HepG2 (cell line): ENCODE data around the gene SYMPK. TPM values are rescaled to one million over a fixed set of nuclear protein-coding genes. Genes with fewer than 3 reads are reported as not detected.

Experiments used
- ARNT ChIP-seq: fragments of 450-650 bp; IDR thresholded peaks from 2 replicates; pipeline ENCODE4 v1.6.1; 2017
- CENPT ChIP-seq: sonication (generic); formaldehyde crosslinking; IDR thresholded peaks from 2 replicates; pipeline ENCODE4 v1.8.0; 2022; ENCODE audit warnings: low read depth, mild to moderate bottlenecking, moderate library complexity, missing genetic modification reagents
- CREM ChIP-seq, 2 experiments: sonication (generic) in 1 of 2; formaldehyde crosslinking in 1 of 2; IDR thresholded peaks; 2 replicates each; pipeline versions ENCODE4 v1.4.0 to v1.6.1; 2016 to 2020; ENCODE audit warnings: antibody characterized with exemption in 1 of 2, mild to moderate bottlenecking in 1 of 2, missing genetic modification reagents in 1 of 2
- DNMT3B ChIP-seq: conservative IDR thresholded peaks from 2 replicates; pipeline ENCODE4 v1.6.1; 2016; ENCODE audit warnings: missing biosample characterization, control low read depth
- FLYWCH1 ChIP-seq: sonication (generic); formaldehyde crosslinking; IDR thresholded peaks from 2 replicates; pipeline ENCODE4 v1.8.1; 2023; ENCODE audit warnings: mild to moderate bottlenecking, missing genetic modification reagents
- GFI1 ChIP-seq: sonication (generic); formaldehyde crosslinking; IDR thresholded peaks from 2 replicates; pipeline ENCODE4 v1.5.0; 2020; ENCODE audit warnings: missing genetic modification reagents, mild to moderate bottlenecking, borderline replicate concordance
- NBN ChIP-seq: fragments of 450-650 bp; conservative IDR thresholded peaks from 2 replicates; pipeline ENCODE4 v1.6.1; 2017
- NRL ChIP-seq: sonication (generic); formaldehyde crosslinking; IDR thresholded peaks from 2 replicates; pipeline ENCODE4 v1.5.0; 2020; ENCODE audit warnings: missing genetic modification reagents, mild to moderate bottlenecking, moderate library complexity, borderline replicate concordance
- POLR2A ChIP-seq, 2 experiments: IDR thresholded peaks; 2 replicates each; pipeline ENCODE4 v1.6.1; 2011; ENCODE audit warnings: low read depth in 2 of 2, low read length in 2 of 2, mild to moderate bottlenecking in 1 of 2, moderate library complexity in 1 of 2; ENCODE audit not compliant: insufficient read depth in 1 of 2
- PRPF4 ChIP-seq: fragments of 200-400 bp; formaldehyde crosslinking; IDR thresholded peaks from 2 replicates; pipeline ENCODE4 v1.6.1; 2016; ENCODE audit warnings: low read length, low read depth; ENCODE audit not compliant: poor library complexity, severe bottlenecking
- RCOR2 ChIP-seq: IDR thresholded peaks from 2 replicates; pipeline ENCODE4 v1.6.1; 2016; ENCODE audit warnings: missing biosample characterization, missing genetic modification reagents
- REL ChIP-seq: sonication (generic); formaldehyde crosslinking; conservative IDR thresholded peaks from 2 replicates; pipeline ENCODE4 v1.8.0; 2022; ENCODE audit warnings: mild to moderate bottlenecking, missing genetic modification reagents, moderate library complexity
- THYN1 ChIP-seq: sonication (generic); formaldehyde crosslinking; IDR thresholded peaks from 2 replicates; pipeline ENCODE4 v1.8.1; 2023; ENCODE audit warnings: low read depth, mild to moderate bottlenecking, moderate library complexity, missing genetic modification reagents, borderline replicate concordance
- ZBTB7B ChIP-seq: sonication (generic); formaldehyde crosslinking; IDR thresholded peaks from 2 replicates; pipeline ENCODE4 v1.4.0; 2020; ENCODE audit warnings: missing genetic modification reagents
- ZFP36 ChIP-seq: fragments of 150-350 bp; IDR thresholded peaks from 2 replicates; pipeline ENCODE4 v1.6.1; 2018; ENCODE audit warnings: borderline replicate concordance, low read length, low read depth; ENCODE audit not compliant: partially characterized antibody
- ZIK1 ChIP-seq: sonication (generic); formaldehyde crosslinking; IDR thresholded peaks from 2 replicates; pipeline ENCODE4 v1.5.0; 2020; ENCODE audit warnings: mild to moderate bottlenecking, low read depth, missing genetic modification reagents, borderline replicate concordance
- ZNF17 ChIP-seq: sonication (generic); formaldehyde crosslinking; IDR thresholded peaks from 2 replicates; pipeline ENCODE4 v1.5.0; 2020; ENCODE audit warnings: mild to moderate bottlenecking, missing genetic modification reagents
- ZNF180 ChIP-seq: sonication (generic); formaldehyde crosslinking; IDR thresholded peaks from 2 replicates; pipeline ENCODE4 v1.4.0; 2020; ENCODE audit warnings: low read depth, missing genetic modification reagents, borderline replicate concordance
- ZNF232 ChIP-seq: sonication (generic); formaldehyde crosslinking; IDR thresholded peaks from 2 replicates; pipeline ENCODE4 v1.4.0; 2020; ENCODE audit warnings: missing genetic modification reagents, borderline replicate concordance
- ZNF550 ChIP-seq: sonication (generic); formaldehyde crosslinking; IDR thresholded peaks from 2 replicates; pipeline ENCODE4 v1.4.0; 2020; ENCODE audit warnings: mild to moderate bottlenecking, missing genetic modification reagents, borderline replicate concordance
- ZNF580 ChIP-seq: IDR thresholded peaks from 2 replicates; pipeline ENCODE4 v1.6.1; 2016; ENCODE audit warnings: low read depth, borderline replicate concordance
- ZNF670 ChIP-seq: sonication (generic); formaldehyde crosslinking; IDR thresholded peaks from 2 replicates; pipeline ENCODE4 v1.8.0; 2022; ENCODE audit warnings: mild to moderate bottlenecking, missing genetic modification reagents, borderline replicate concordance
- ZNF75D ChIP-seq: sonication (generic); formaldehyde crosslinking; IDR thresholded peaks from 2 replicates; pipeline ENCODE4 v1.8.1; 2023; ENCODE audit warnings: missing genetic modification reagents, mild to moderate bottlenecking, borderline replicate concordance
- polyA plus RNA-seq, 8 experiments: library from polyadenylated mRNA; depleted of rRNA in 3 of 8; stranded (reverse) in 7 of 8; unstranded in 1 of 8; fragments of >200 nt; fragmentation: Illumina TruSeq in 4 of 8; extraction: Trizol in 4 of 8; gene quantifications; 2 replicates each; pipeline versions ENCODE4 v1.2.1 to v1.2.3, GENCODE V29; 2011 to 2016; ENCODE audit warnings: low read depth in 4 of 8, missing spikeins in 1 of 8, mixed read lengths in 1 of 8; ENCODE audit not compliant: insufficient read depth in 1 of 8
- total RNA-seq, 5 experiments: library from RNA; depleted of rRNA; stranded (reverse); fragments of >200 nt; fragmentation: Illumina TruSeq; extraction: Trizol; gene quantifications; 2 replicates each; pipeline ENCODE4 v1.2.3, GENCODE V29; 2016; ENCODE audit warnings: low read depth in 1 of 5
- TF ChIP-seq, protein P1 (sequence below): sonication (generic); formaldehyde crosslinking; IDR thresholded peaks from 2 replicates; pipeline ENCODE4 v1.4.0; 2020; ENCODE audit warnings: missing genetic modification reagents, borderline replicate concordance
- TF ChIP-seq, protein P2 (sequence below): sonication (generic); formaldehyde crosslinking; IDR thresholded peaks from 2 replicates; pipeline ENCODE4 v1.4.0; 2020; ENCODE audit warnings: missing genetic modification reagents

Gene SYMPK
- total and polyA plus RNA-seq, 2 of the 13 experiments (the other 11 are each of a cell fraction or from before 2014, with no cell fraction given) = 21.9 to 55.7 TPM

- TF ChIP-seq PRPF4 (peak; percentile 63), CREM (IDR thresholded peaks at IDR 0.05) (no peak), CREM (CRISPR knock-in tag; IDR thresholded peaks at IDR 0.05) (no peak), ZNF75D (CRISPR knock-in tag) (no peak), ZNF580 (CRISPR knock-in tag) (no peak), ZNF17 (no peak), NBN (no peak), ZFP36 (no peak), ZNF180 (CRISPR knock-in tag) (no peak), GFI1 (no peak), NRL (CRISPR knock-in tag) (no peak), ZNF670 (CRISPR knock-in tag) (0 out of 2 replicates have a peak, but pooled peaks have one; percentile 69), ZNF232 (CRISPR knock-in tag) (no peak), ZBTB7B (0 out of 2 replicates have a peak, but pooled peaks have one; percentile 12), REL (CRISPR knock-in tag) (no peak), DNMT3B (no peak), ZNF550 (no peak), RCOR2 (CRISPR knock-in tag) (no peak), POLR2A (IDR thresholded peaks at IDR 0.05; ENCODE audit: insufficient read depth in 1 of 2, low read depth in 2 of 2, low read length in 2 of 2) (peak in 1 of 2 experiments; percentile 12; a peak in 1 of 4 replicates), ARNT (no peak), FLYWCH1 (CRISPR knock-in tag) (no peak), CENPT (CRISPR knock-in tag) (no peak), THYN1 (CRISPR knock-in tag) (no peak), ZIK1 (CRISPR knock-in tag) (no peak)
- TF ChIP-seq, protein P1, sequence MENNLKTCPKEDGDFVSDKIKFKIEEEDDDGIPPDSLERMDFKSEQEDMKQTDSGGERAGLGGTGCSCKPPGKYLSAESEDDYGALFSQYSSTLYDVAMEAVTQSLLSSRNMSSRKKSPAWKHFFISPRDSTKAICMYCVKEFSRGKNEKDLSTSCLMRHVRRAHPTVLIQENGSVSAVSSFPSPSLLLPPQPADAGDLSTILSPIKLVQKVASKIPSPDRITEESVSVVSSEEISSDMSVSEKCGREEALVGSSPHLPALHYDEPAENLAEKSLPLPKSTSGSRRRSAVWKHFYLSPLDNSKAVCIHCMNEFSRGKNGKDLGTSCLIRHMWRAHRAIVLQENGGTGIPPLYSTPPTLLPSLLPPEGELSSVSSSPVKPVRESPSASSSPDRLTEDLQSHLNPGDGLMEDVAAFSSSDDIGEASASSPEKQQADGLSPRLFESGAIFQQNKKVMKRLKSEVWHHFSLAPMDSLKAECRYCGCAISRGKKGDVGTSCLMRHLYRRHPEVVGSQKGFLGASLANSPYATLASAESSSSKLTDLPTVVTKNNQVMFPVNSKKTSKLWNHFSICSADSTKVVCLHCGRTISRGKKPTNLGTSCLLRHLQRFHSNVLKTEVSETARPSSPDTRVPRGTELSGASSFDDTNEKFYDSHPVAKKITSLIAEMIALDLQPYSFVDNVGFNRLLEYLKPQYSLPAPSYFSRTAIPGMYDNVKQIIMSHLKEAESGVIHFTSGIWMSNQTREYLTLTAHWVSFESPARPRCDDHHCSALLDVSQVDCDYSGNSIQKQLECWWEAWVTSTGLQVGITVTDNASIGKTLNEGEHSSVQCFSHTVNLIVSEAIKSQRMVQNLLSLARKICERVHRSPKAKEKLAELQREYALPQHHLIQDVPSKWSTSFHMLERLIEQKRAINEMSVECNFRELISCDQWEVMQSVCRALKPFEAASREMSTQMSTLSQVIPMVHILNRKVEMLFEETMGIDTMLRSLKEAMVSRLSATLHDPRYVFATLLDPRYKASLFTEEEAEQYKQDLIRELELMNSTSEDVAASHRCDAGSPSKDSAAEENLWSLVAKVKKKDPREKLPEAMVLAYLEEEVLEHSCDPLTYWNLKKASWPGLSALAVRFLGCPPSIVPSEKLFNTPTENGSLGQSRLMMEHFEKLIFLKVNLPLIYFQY (CRISPR knock-in tag) = no peak
- TF ChIP-seq, protein P2, sequence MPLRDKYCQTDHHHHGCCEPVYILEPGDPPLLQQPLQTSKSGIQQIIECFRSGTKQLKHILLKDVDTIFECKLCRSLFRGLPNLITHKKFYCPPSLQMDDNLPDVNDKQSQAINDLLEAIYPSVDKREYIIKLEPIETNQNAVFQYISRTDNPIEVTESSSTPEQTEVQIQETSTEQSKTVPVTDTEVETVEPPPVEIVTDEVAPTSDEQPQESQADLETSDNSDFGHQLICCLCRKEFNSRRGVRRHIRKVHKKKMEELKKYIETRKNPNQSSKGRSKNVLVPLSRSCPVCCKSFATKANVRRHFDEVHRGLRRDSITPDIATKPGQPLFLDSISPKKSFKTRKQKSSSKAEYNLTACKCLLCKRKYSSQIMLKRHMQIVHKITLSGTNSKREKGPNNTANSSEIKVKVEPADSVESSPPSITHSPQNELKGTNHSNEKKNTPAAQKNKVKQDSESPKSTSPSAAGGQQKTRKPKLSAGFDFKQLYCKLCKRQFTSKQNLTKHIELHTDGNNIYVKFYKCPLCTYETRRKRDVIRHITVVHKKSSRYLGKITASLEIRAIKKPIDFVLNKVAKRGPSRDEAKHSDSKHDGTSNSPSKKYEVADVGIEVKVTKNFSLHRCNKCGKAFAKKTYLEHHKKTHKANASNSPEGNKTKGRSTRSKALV = no peak
Observed at GRCh38 chr19:45884682-45885555, 22.0 kb upstream of the SYMPK start (continued).
